Measurements from ENCODE around the gene GRIN1. TPM values are rescaled to one million over a fixed set of nuclear protein-coding genes. Genes with fewer than 3 reads are reported as not detected.

Gene GRIN1
- total and polyA plus RNA-seq, 2 of the 13 experiments (the other 11 are each of a cell fraction or from before 2014, with no cell fraction given) = 0.13 TPM; not detected in 1

- no peak overlapping the region for H3K9ac ChIP-seq (ENCODE audit: insufficient read depth, low read depth, low read length)
- no peaks in the 10 kb centered on the region for H3K36me3 ChIP-seq (replicated peaks in 1 of 2; ENCODE audit: control insufficient read depth in 1 of 2, insufficient read depth in 2 of 2, low read length in 2 of 2)
- ChIA-PET CTCF (ENCODE audit: low intra/inter-chr PET ratio, low total read pairs) (no interaction called here), POLR2A (interaction anchor here (3.3 kb wide), 1 partner anchor 8 kb away, joined by 11 read pairs; no protein-coding TSS in a partner anchor)
- H3K4me1 ChIP-seq (ENCODE audit: insufficient read depth, low read length) = no peaks in the 10 kb centered on the region
- H3K27me3 ChIP-seq (ENCODE audit: control insufficient read depth in 1 of 2, insufficient read depth in 2 of 2, low read length in 2 of 2) = peaks cover 33 to 70% of the 10 kb centered on the region in 2 experiments
- DNase-seq (ENCODE audit: low spot score) (no peak), FAIRE-seq (no peak), ATAC-seq (no peak)
- 24% methylated on average over 16 of the region's 25 CpGs for WGBS (ENCODE audit: low lambda C conversion rate)
- H3K4me3 ChIP-seq (replicated peaks in 1 of 3; ENCODE audit: insufficient read depth in 1 of 3, low read depth in 2 of 3, low read length in 3 of 3) = no peak overlapping the region
- TF ChIP-seq CREB1 (IDR thresholded peaks at IDR 0.05) = peak; percentile 33
- TF ChIP-seq CREB1 (CRISPR knock-in tag; IDR thresholded peaks at IDR 0.05) = no peak
- no peak for TF ChIP-seq GMEB1 (CRISPR knock-in tag; IDR thresholded peaks at IDR 0.05; ENCODE audit: borderline replicate concordance)
- no peaks in the 10 kb centered on the region for H3K9me3 ChIP-seq (ENCODE audit: low read length)
- in situ Hi-C loops (cut with HindIII; ENCODE audit: extremely low pct_ligation_motif_present, low pct_unique_long_range_greater_than_20kb) (no loop called here), intact Hi-C loops (cut with micrococcal nuclease; ENCODE audit: unreplicated experiment) (no loop called here)
- no TSS peak for BruUV-seq (replicated peaks)
- H2AFZ ChIP-seq (ENCODE audit: low read length) = no peak overlapping the region
- H3K79me2 ChIP-seq (ENCODE audit: insufficient read depth, low read length) = no peaks in the 10 kb centered on the region
- no peak overlapping the region for H3K4me2 ChIP-seq (ENCODE audit: low read depth, low read length)
- H3K27ac ChIP-seq (ENCODE audit: extremely low read length, insufficient read depth, low read length) = no peak overlapping the region
- H4K20me1 ChIP-seq (ENCODE audit: insufficient read depth, low read length) = no peaks in the 10 kb centered on the region
Measured at GRCh38 chr9:137138058-137138721, 764 bp upstream of the GRIN1 start.

- BruUV-seq (replicated peaks) = no TSS peak
- peaks cover 33 to 79% of the 10 kb centered on the region in 2 experiments for H3K27me3 ChIP-seq (ENCODE audit: control insufficient read depth in 1 of 2, insufficient read depth in 2 of 2, low read length in 2 of 2)
- no peak overlapping the region for H3K4me3 ChIP-seq (replicated peaks in 1 of 3; ENCODE audit: insufficient read depth in 1 of 3, low read depth in 2 of 3, low read length in 3 of 3)
- H3K79me2 ChIP-seq (ENCODE audit: insufficient read depth, low read length) = no peaks in the 10 kb centered on the region
- ATAC-seq = no peak
- no peak for TF ChIP-seq PAX8 (CRISPR knock-in tag; IDR thresholded peaks at IDR 0.05; ENCODE audit: borderline replicate concordance)
- TF ChIP-seq ZNF563 (CRISPR knock-in tag; IDR thresholded peaks at IDR 0.05) = no peak; the same call in 1 of the 2 replicates
- no peak for TF ChIP-seq ZNF800 (CRISPR knock-in tag; IDR thresholded peaks at IDR 0.05)
- TF ChIP-seq ZNF101 (CRISPR knock-in tag; IDR thresholded peaks at IDR 0.05; ENCODE audit: borderline replicate concordance, low read depth) = no peak
- no peak for TF ChIP-seq SP4 (CRISPR knock-in tag; IDR thresholded peaks at IDR 0.05)
- no peak for TF ChIP-seq PBX2 (CRISPR knock-in tag; IDR thresholded peaks at IDR 0.05)
- no peak for TF ChIP-seq ZNF33B (CRISPR knock-in tag; IDR thresholded peaks at IDR 0.05)
- TF ChIP-seq PHF20 (CRISPR knock-in tag; IDR thresholded peaks at IDR 0.05) = no peak
- WGBS (ENCODE audit: low lambda C conversion rate) = 60% methylated on average over 7 of the region's 37 CpGs
- ChIA-PET POLR2A (interaction anchor here (3.3 kb wide), 1 partner anchor 10 kb away, joined by 11 read pairs; no protein-coding TSS in a partner anchor), CTCF (ENCODE audit: low intra/inter-chr PET ratio, low total read pairs) (no interaction called here)
- H4K20me1 ChIP-seq (ENCODE audit: insufficient read depth, low read length) = no peaks in the 10 kb centered on the region
- FAIRE-seq = no peak
- in situ Hi-C loops (cut with HindIII; ENCODE audit: extremely low pct_ligation_motif_present, low pct_unique_long_range_greater_than_20kb) (no loop called here), intact Hi-C loops (cut with micrococcal nuclease; ENCODE audit: unreplicated experiment) (no loop called here)
- H3K4me2 ChIP-seq (ENCODE audit: low read depth, low read length) = no peak overlapping the region
- H3K9ac ChIP-seq (ENCODE audit: insufficient read depth, low read depth, low read length) = no peak overlapping the region
- no peak overlapping the region for H2AFZ ChIP-seq (ENCODE audit: low read length)
- no peaks in the 10 kb centered on the region for H3K4me1 ChIP-seq (ENCODE audit: insufficient read depth, low read length)
- no peak overlapping the region for H3K27ac ChIP-seq (ENCODE audit: extremely low read length, insufficient read depth, low read length)
- H3K36me3 ChIP-seq (replicated peaks in 1 of 2; ENCODE audit: control insufficient read depth in 1 of 2, insufficient read depth in 2 of 2, low read length in 2 of 2) = no peaks in the 10 kb centered on the region
- no peaks in the 10 kb centered on the region for H3K9me3 ChIP-seq (ENCODE audit: low read length)
- DNase-seq (ENCODE audit: low spot score) = no peak
Measured at GRCh38 chr9:137139468-137140150, 655 bp downstream of the GRIN1 start.

Data from HepG2 (cell line).